GM12878 (cell line): Measurements from ENCODE around the gene SMIM1. TPM values are rescaled to one million over a fixed set of nuclear protein-coding genes. Genes with fewer than 3 reads are reported as not detected.

ENCODE experiments used
- ATAC-seq: fragments of 200-7000 bp; cut with Tn5 transposase; 3 replicates; pipeline ENCODE4 v1.9.1; 2020; ENCODE audit warnings: mild to moderate bottlenecking, moderate library complexity
- BruUV-seq: library from RNA; stranded (reverse); fragments of 400-500 nt; replicated peaks from 2 replicates; lab custom pipeline; 2021; lab: Mats Ljungman, UMichigan
- CTCF ChIA-PET: fragments of 300-600 bp; sonication (Branson Sonifier 250); formaldehyde crosslinking; extraction: SDS; loops from one replicate; lab custom pipeline; 2021; ENCODE audit warnings: inconsistent platforms; lab: Yijun Ruan, JAX
- POLR2A ChIA-PET: fragments of 350-600 bp; formaldehyde crosslinking; extraction: SDS; loops from one replicate; lab custom pipeline; 2021; ENCODE audit warnings: inconsistent platforms; lab: Charles Lee
- RAD21 ChIA-PET: fragments of 300-600 bp; sonication (Branson Sonifier 250); formaldehyde crosslinking; loops from one replicate; lab custom pipeline; 2023; ENCODE audit warnings: antibody characterized with exemption; ENCODE audit not compliant: unreplicated experiment; lab: Charles Lee
- SMC1A ChIA-PET: fragments of 300-600 bp; sonication (Branson Sonifier 250); formaldehyde crosslinking; loops from one replicate; lab custom pipeline; 2023; ENCODE audit not compliant: unreplicated experiment, uncharacterized antibody; lab: Charles Lee
- DNase-seq: peaks from one replicate; pipeline ENCODE4 v3.0.0-alpha.2; 2011; ENCODE audit warnings: low read depth, low spot score
- FAIRE-seq: peaks from 3 replicates; lab custom pipeline; 2011; peaks lifted over from hg19 to GRCh38; lab: Jason Lieb, UNC
- H2AFZ ChIP-seq: 2 replicates; pipeline ENCODE4 v1.6.0; 2011; ENCODE audit warnings: low read depth, low read length, control low read depth; ENCODE audit not compliant: control insufficient read depth
- H3K27ac ChIP-seq: 2 replicates; pipeline ENCODE4 v1.5.1; 2011; ENCODE audit warnings: control low read depth; ENCODE audit not compliant: control insufficient read depth, insufficient read depth
- H3K27me3 ChIP-seq, 2 experiments: replicated peaks in 1 of 2; 2 replicates each; pipeline versions ENCODE4 v1.6.0 to v1.6.1; 2011; ENCODE audit warnings: low read length in 1 of 2; ENCODE audit not compliant: control insufficient read depth in 2 of 2, insufficient read depth in 2 of 2
- H3K36me3 ChIP-seq, 2 experiments: 2 replicates each; pipeline ENCODE4 v1.5.1; 2011; ENCODE audit warnings: low read length in 1 of 2; ENCODE audit not compliant: control insufficient read depth in 2 of 2, insufficient read depth in 2 of 2
- H3K4me1 ChIP-seq: 2 replicates; pipeline ENCODE4 v1.6.1; 2011; ENCODE audit warnings: mild to moderate bottlenecking, low read length, moderate library complexity, mixed read lengths; ENCODE audit not compliant: control insufficient read depth, insufficient read depth
- H3K4me2 ChIP-seq: 2 replicates; pipeline ENCODE4 v1.6.0; 2011; ENCODE audit warnings: control low read depth; ENCODE audit not compliant: control insufficient read depth, insufficient read depth
- H3K4me3 ChIP-seq: fragments of 200-600 bp; sonication (generic); 2 replicates; pipeline ENCODE4 v1.5.1; 2016
- H3K79me2 ChIP-seq: 2 replicates; pipeline ENCODE4 v1.6.0; 2011; ENCODE audit warnings: low read length; ENCODE audit not compliant: control insufficient read depth, insufficient read depth
- H3K9ac ChIP-seq: 2 replicates; pipeline ENCODE4 v1.8.0; 2011; ENCODE audit warnings: low read length, control low read depth, mixed read lengths; ENCODE audit not compliant: control insufficient read depth, insufficient read depth
- H3K9me3 ChIP-seq: replicated peaks from 3 replicates; pipeline ENCODE4 v1.5.1; 2011; ENCODE audit warnings: mild to moderate bottlenecking, low read length; ENCODE audit not compliant: control insufficient read depth, insufficient read depth
- H4K20me1 ChIP-seq: 2 replicates; pipeline ENCODE4 v1.6.0; 2011; ENCODE audit not compliant: control insufficient read depth, insufficient read depth
- POLR2A ChIP-seq: IDR thresholded peaks from 2 replicates; pipeline ENCODE4 v1.6.1; 2011; ENCODE audit warnings: low read depth, mild to moderate bottlenecking, low read length
- WGBS: methylation state at CpG from one replicate; pipeline ENCODE4 v1.1.6; 2016; ENCODE audit warnings: low lambda C conversion rate; ENCODE audit not compliant: insufficient replicate concordance, insufficient coverage; ENCODE audit errors: missing lambda C conversion rate; 5-methylcytosine and 5-hydroxymethylcytosine counted together
- in situ Hi-C: fragments of 300-500 bp; cut with MboI; formaldehyde crosslinking; loops from 9 replicates; pipeline ENCODE4 v1.14.3; 2018; ENCODE audit warnings: mixed read lengths
- intact Hi-C: fragments of 100-400 bp; cut with micrococcal nuclease; formaldehyde crosslinking; loops from one replicate; pipeline ENCODE4 v1.14.2; 2022; ENCODE audit not compliant: unreplicated experiment
- polyA plus RNA-seq, 11 experiments: library from polyadenylated mRNA; depleted of rRNA in 4 of 11; unstranded in 6 of 11; stranded (reverse) in 5 of 11; fragments of >200 nt; fragmentation: Nextera tagmentation in 4 of 11; fragmentation: Illumina TruSeq in 1 of 11; extraction: Ambion mirVana in 4 of 11; extraction: Trizol in 1 of 11; gene quantifications; 1 replicate in 1 of 11; 2 replicates in 10 of 11; pipeline versions ENCODE4 v1.2.1 to v1.2.3, GENCODE V29; 2011 to 2016; ENCODE audit warnings: inconsistent platforms in 2 of 11, missing spikeins in 2 of 11, low read depth in 1 of 11
- total RNA-seq, 4 experiments: library from RNA; depleted of rRNA in 3 of 4; stranded (reverse); fragments of >200 nt in 3 of 4; fragmentation: Illumina TruSeq in 1 of 4; extraction: Trizol in 1 of 4; gene quantifications; 2 replicates each; pipeline versions ENCODE4 v1.2.1 to v1.2.3, GENCODE V29; 2013 to 2021
- TF ChIP-seq, protein P1 (sequence below): fragments of 450-650 bp; IDR thresholded peaks from 2 replicates; pipeline ENCODE4 v1.6.1; 2014; ENCODE audit warnings: mild to moderate bottlenecking
- TF ChIP-seq, protein P2 (sequence below): fragments of 450-650 bp; IDR thresholded peaks from 2 replicates; pipeline ENCODE4 v1.6.1; 2017; ENCODE audit warnings: antibody characterized with exemption, mild to moderate bottlenecking, moderate library complexity

Gene SMIM1
- total and polyA plus RNA-seq, 10 of the 15 experiments (the other 5 are each of a cell fraction or from before 2014, with no cell fraction given): 0.30 to 0.37 TPM; not detected in 8

GRCh38 chr1:3734602-3735001, 37.9 kb upstream of the SMIM1 start:
- BruUV-seq: no TSS peak
- no peaks in the 10 kb centered on the region for H3K27me3 ChIP-seq
- no peak overlapping the region for H3K4me3 ChIP-seq
- RAD21 ChIA-PET: no interaction called here
- WGBS: 97% methylated on average over 15 of the region's 16 CpGs
- H3K27ac ChIP-seq: no peak overlapping the region
- ATAC-seq: no peak
- H3K9ac ChIP-seq: no peak overlapping the region
- intact Hi-C loops: no loop called here
- no peak overlapping the region for H2AFZ ChIP-seq
- H3K36me3 ChIP-seq: peaks cover 0 to 26% of the 10 kb centered on the region in 2 experiments; a peak in 3 of 4 replicates
- no peaks in the 10 kb centered on the region for H3K4me1 ChIP-seq
- no peaks in the 10 kb centered on the region for H3K9me3 ChIP-seq
- in situ Hi-C loops: no loop called here
- CTCF ChIA-PET: interaction anchor here (1.5 kb wide), 1 partner anchor 10 kb away, joined by 5 read pairs; no protein-coding TSS in a partner anchor
- DNase-seq: no peak
- no peak for FAIRE-seq
- TF ChIP-seq, protein P1, sequence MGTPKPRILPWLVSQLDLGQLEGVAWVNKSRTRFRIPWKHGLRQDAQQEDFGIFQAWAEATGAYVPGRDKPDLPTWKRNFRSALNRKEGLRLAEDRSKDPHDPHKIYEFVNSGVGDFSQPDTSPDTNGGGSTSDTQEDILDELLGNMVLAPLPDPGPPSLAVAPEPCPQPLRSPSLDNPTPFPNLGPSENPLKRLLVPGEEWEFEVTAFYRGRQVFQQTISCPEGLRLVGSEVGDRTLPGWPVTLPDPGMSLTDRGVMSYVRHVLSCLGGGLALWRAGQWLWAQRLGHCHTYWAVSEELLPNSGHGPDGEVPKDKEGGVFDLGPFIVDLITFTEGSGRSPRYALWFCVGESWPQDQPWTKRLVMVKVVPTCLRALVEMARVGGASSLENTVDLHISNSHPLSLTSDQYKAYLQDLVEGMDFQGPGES: no peak
- TF ChIP-seq POLR2A: peak; percentile 43; the same call in 1 of the 2 replicates
- TF ChIP-seq, protein P2, sequence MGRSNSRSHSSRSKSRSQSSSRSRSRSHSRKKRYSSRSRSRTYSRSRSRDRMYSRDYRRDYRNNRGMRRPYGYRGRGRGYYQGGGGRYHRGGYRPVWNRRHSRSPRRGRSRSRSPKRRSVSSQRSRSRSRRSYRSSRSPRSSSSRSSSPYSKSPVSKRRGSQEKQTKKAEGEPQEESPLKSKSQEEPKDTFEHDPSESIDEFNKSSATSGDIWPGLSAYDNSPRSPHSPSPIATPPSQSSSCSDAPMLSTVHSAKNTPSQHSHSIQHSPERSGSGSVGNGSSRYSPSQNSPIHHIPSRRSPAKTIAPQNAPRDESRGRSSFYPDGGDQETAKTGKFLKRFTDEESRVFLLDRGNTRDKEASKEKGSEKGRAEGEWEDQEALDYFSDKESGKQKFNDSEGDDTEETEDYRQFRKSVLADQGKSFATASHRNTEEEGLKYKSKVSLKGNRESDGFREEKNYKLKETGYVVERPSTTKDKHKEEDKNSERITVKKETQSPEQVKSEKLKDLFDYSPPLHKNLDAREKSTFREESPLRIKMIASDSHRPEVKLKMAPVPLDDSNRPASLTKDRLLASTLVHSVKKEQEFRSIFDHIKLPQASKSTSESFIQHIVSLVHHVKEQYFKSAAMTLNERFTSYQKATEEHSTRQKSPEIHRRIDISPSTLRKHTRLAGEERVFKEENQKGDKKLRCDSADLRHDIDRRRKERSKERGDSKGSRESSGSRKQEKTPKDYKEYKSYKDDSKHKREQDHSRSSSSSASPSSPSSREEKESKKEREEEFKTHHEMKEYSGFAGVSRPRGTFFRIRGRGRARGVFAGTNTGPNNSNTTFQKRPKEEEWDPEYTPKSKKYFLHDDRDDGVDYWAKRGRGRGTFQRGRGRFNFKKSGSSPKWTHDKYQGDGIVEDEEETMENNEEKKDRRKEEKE: no peak
- SMC1A ChIA-PET: no interaction called here
- POLR2A ChIA-PET: no interaction called here
- H4K20me1 ChIP-seq: no peaks in the 10 kb centered on the region
- no peak overlapping the region for H3K4me2 ChIP-seq
- H3K79me2 ChIP-seq: no peaks in the 10 kb centered on the region
